Measurements from ENCODE around the gene STIL. TPM values are rescaled to one million over a fixed set of nuclear protein-coding genes. Genes with fewer than 3 reads are reported as not detected.
A peak's percentile ranks its signal among the peaks of the same experiment; 100 is the strongest.

The STIL gene
- total and polyA plus RNA-seq, 2 of the 13 experiments (the other 11 are each of a cell fraction or from before 2014, with no cell fraction given) = 13.7 to 18.6 TPM

GRCh38 chr1:47332779-47333577, 19.0 kb upstream of the STIL start (continued):
- TF ChIP-seq ZBTB49 (CRISPR knock-in tag; IDR thresholded peaks at IDR 0.05; ENCODE audit: borderline replicate concordance) = no peak
- no peak for TF ChIP-seq ZNF564 (CRISPR knock-in tag; IDR thresholded peaks at IDR 0.05)
- peak; percentile 80; the same call in 1 of the 2 replicates for TF ChIP-seq ZNF891 (CRISPR knock-in tag; IDR thresholded peaks at IDR 0.05)
- 0 out of 2 replicates have a peak, but pooled peaks have one; percentile 72 for TF ChIP-seq RARG (CRISPR knock-in tag; IDR thresholded peaks at IDR 0.05; ENCODE audit: low read depth)
- TF ChIP-seq ZNF605 (CRISPR knock-in tag; IDR thresholded peaks at IDR 0.05) = peak; percentile 9; the same call in 1 of the 2 replicates
- TF ChIP-seq THAP9 (CRISPR knock-in tag; IDR thresholded peaks at IDR 0.05; ENCODE audit: borderline replicate concordance) = peak; percentile 43; the same call in 1 of the 2 replicates
- TF ChIP-seq ZNF121 (CRISPR knock-in tag; IDR thresholded peaks at IDR 0.05) = peak; percentile 82
- TF ChIP-seq NFE2 (CRISPR knock-in tag; IDR thresholded peaks at IDR 0.05) = no peak
- no peak for TF ChIP-seq SAP130 (CRISPR knock-in tag; IDR thresholded peaks at IDR 0.05; ENCODE audit: low read depth)
- TF ChIP-seq ASH2L (IDR thresholded peaks at IDR 0.05; ENCODE audit: insufficient read length, low read depth, low read length) = no peak
- no peak for TF ChIP-seq JUN (CRISPR knock-in tag; IDR thresholded peaks at IDR 0.05)
- TF ChIP-seq ZNF224 (CRISPR knock-in tag; IDR thresholded peaks at IDR 0.05) = peak; percentile 62; the same call in 1 of the 2 replicates
- peak; percentile 46; the same call in 1 of the 2 replicates for TF ChIP-seq ZNF329 (CRISPR knock-in tag; IDR thresholded peaks at IDR 0.05; ENCODE audit: low read depth)
- no peak for TF ChIP-seq ZC3H13 (CRISPR knock-in tag; IDR thresholded peaks at IDR 0.05)
- no peak for TF ChIP-seq ZNF609 (CRISPR knock-in tag; IDR thresholded peaks at IDR 0.05; ENCODE audit: borderline replicate concordance)
- no peak for TF ChIP-seq E2F1 (CRISPR knock-in tag; IDR thresholded peaks at IDR 0.05)
- TF ChIP-seq ZMAT3 (CRISPR knock-in tag; conservative IDR thresholded peaks at IDR 0.05) = no peak
- TF ChIP-seq EHMT2 (IDR thresholded peaks at IDR 0.05; ENCODE audit: borderline replicate concordance, low read depth, low read length) = no peak

All from HepG2 (cell line).